Tibial nerve (tissue), 4 donors: ENCODE data around the gene DIP2C. TPM values are rescaled to one million over a fixed set of nuclear protein-coding genes. Genes with fewer than 3 reads are reported as not detected.

Experiments
- DNase-seq, 2 donors: peaks; one replicate each; pipeline ENCODE4 v3.0.0-alpha.2; 2019; ENCODE audit warnings: low spot score in 2 of 2
- H3K27ac ChIP-seq, 4 donors: fragments of 200-600 bp; sonication (generic) in 3 of 4; one replicate each; pipeline ENCODE4 v1.5.1; 2017 to 2019; ENCODE audit warnings: mild to moderate bottlenecking in 1 of 4
- H3K27me3 ChIP-seq, 2 donors: fragments of 200-600 bp; sonication (generic) in 1 of 2; one replicate each; pipeline versions ENCODE4 v1.5.1 to v1.6.0; 2017 to 2019
- H3K36me3 ChIP-seq, 3 donors: fragments of 200-600 bp; sonication (generic); one replicate each; pipeline ENCODE4 v1.5.1; 2018 to 2019
- H3K4me1 ChIP-seq, 4 donors: fragments of 200-600 bp; sonication (generic) in 3 of 4; one replicate each; pipeline ENCODE4 v1.5.1; 2017 to 2019
- H3K4me3 ChIP-seq, 4 donors: fragments of 200-600 bp; sonication (generic) in 3 of 4; one replicate each; pipeline ENCODE4 v1.5.1; 2017 to 2019; ENCODE audit warnings: mild to moderate bottlenecking in 1 of 4, moderate library complexity in 1 of 4
- H3K9me3 ChIP-seq, 4 donors: fragments of 200-600 bp; sonication (generic) in 3 of 4; one replicate each; pipeline ENCODE4 v1.5.1; 2017 to 2019
- EP300 ChIP-seq, 2 donors: sonication (generic); formaldehyde crosslinking; IDR thresholded peaks; one replicate each; pipeline ENCODE4 v1.6.1; 2017; ENCODE audit warnings: antibody characterized with exemption in 2 of 2, mild to moderate bottlenecking in 1 of 2
- POLR2A ChIP-seq, 2 donors: fragments of 450-650 bp; IDR thresholded peaks; one replicate each; pipeline ENCODE4 v1.6.1; 2017; ENCODE audit warnings: antibody characterized with exemption in 2 of 2, mild to moderate bottlenecking in 2 of 2, moderate library complexity in 2 of 2
- WGBS, 2 donors: methylation state at CpG; one replicate each; pipeline ENCODE4 v1.1.5; 2018; 5-methylcytosine and 5-hydroxymethylcytosine counted together
- total RNA-seq, 4 donors: library from RNA; depleted of rRNA; stranded (reverse); fragments of >200 nt; gene quantifications; one replicate each; pipeline ENCODE4 v1.1.0, GENCODE V29; 2016
- TF ChIP-seq, protein P1 (sequence below), 5 experiments: fragments of 200-600 bp in 3 of 5; fragments of 450-650 bp in 2 of 5; sonication (generic) in 3 of 5; IDR thresholded peaks; one replicate each; pipeline ENCODE4 v1.5.1; 2016 to 2019; ENCODE audit warnings: antibody characterized with exemption in 5 of 5, mild to moderate bottlenecking in 3 of 5, moderate library complexity in 2 of 5

Gene DIP2C
- total RNA-seq, 4 donors from 2014 or later, result 31.4 to 46.5 (median 36.0) TPM

DNA sequence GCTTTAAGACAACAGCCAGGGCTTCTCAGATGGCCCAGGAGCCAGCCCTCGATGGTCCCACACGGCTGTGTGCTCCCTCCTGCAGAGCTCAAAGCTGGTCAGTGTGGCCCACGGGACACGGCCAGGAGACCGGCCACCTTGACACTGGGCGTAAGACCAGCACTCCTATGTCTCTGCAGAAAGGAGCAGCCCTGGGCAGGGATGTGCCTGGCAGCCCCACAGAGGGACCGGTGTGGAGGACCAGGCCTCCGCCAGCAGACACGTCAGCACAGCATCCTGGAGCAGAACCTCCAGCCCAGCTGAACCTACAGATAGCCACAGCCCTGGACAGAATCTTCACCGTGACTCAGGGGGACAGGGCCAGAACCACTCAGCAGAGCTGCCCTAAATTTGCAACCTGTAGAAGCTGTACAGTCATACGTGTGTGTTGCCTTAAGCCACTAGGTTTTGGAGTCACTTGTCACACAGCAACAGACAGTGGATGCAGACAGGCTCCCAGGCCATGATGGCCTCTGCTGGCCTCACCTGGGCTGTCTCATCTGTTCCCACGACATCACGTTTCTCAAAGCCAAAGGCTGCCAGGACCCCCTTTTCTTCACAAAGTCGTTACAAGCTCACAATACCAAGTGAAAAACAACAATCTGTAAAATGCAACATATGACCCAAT lies 132.4 kb downstream of the DIP2C start:
- H3K36me3 ChIP-seq, result no peaks in the 10 kb centered on the region
- 73 to 83% methylated on average over 8 to 13 of the region's 14 CpGs for WGBS, 2 donors
- no peak overlapping the region for H3K4me3 ChIP-seq
- TF ChIP-seq, protein P1, sequence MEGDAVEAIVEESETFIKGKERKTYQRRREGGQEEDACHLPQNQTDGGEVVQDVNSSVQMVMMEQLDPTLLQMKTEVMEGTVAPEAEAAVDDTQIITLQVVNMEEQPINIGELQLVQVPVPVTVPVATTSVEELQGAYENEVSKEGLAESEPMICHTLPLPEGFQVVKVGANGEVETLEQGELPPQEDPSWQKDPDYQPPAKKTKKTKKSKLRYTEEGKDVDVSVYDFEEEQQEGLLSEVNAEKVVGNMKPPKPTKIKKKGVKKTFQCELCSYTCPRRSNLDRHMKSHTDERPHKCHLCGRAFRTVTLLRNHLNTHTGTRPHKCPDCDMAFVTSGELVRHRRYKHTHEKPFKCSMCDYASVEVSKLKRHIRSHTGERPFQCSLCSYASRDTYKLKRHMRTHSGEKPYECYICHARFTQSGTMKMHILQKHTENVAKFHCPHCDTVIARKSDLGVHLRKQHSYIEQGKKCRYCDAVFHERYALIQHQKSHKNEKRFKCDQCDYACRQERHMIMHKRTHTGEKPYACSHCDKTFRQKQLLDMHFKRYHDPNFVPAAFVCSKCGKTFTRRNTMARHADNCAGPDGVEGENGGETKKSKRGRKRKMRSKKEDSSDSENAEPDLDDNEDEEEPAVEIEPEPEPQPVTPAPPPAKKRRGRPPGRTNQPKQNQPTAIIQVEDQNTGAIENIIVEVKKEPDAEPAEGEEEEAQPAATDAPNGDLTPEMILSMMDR (IDR thresholded peaks at IDR 0.05), result no peak
- TF ChIP-seq EP300 (IDR thresholded peaks at IDR 0.05) (no peak), POLR2A (IDR thresholded peaks at IDR 0.05) (no peak)
- H3K4me1 ChIP-seq, result peaks cover 0 to 37% (median 3%) of the 10 kb centered on the region in 4 donors
- H3K27ac ChIP-seq, result no peak overlapping the region
- H3K27me3 ChIP-seq, result no peaks in the 10 kb centered on the region
- H3K9me3 ChIP-seq, result no peaks in the 10 kb centered on the region
- no peak for DNase-seq

DNA sequence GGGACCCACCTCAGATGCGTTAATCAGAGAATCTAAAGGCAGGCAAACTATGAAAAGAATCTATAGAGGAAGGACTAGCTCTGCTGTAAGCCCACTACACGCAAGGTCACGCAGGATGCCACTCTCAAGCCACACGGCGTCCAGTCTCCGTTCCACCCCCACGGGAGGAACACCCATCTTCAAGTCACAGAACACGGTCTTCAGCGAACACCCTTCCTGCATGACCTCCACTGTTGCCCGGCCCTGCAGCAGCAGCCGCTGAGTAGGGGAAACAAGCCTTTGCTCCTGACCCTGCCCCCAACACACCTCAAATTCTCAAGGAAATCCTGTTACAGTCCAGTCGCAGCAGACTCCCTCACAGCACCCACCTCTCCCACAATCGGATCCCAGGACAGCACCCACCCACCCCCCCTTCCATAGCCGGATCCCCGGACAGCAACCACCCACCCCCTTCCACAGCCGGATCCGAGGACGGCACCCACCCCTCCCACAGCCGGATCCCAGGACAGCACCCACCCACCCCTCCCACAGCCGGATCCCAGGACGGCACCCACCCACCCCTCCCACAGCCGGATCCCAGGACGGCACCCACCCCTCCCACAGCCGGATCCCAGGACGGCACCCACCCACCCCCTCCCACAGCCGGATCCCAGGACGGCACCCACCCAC lies 133.7 kb downstream of the DIP2C start:
- no peaks in the 10 kb centered on the region for H3K9me3 ChIP-seq
- 69 to 82% methylated on average over 19 of the region's 27 CpGs for WGBS, 2 donors
- no peak overlapping the region for H3K27ac ChIP-seq
- H3K4me1 ChIP-seq, result peaks cover 0 to 43% (median 3%) of the 10 kb centered on the region in 4 donors
- H3K27me3 ChIP-seq, result no peaks in the 10 kb centered on the region
- DNase-seq, result no peak
- no peaks in the 10 kb centered on the region for H3K36me3 ChIP-seq
- TF ChIP-seq, protein P1 (IDR thresholded peaks at IDR 0.05), result no peak
- TF ChIP-seq POLR2A (IDR thresholded peaks at IDR 0.05) (no peak), EP300 (IDR thresholded peaks at IDR 0.05) (no peak)
- no peak overlapping the region for H3K4me3 ChIP-seq

DNA sequence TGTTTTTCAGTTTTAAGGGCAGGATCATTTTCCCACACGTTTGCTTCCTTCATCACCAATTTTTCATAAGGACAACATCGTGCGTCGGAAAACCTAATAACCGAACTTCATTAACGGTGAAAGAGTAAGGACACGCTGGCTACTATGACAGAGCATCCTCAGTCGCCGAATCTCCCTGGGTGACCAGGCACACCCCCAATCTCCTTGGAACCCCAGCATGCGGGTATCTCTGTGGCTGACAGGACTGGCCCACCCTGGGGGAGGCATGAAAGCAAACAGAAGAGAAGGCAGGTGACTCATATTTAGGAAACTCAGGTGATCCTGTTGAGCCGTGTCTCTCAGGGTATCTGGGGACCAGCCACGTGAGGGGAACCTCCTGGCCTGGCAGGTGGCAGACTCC lies 134.2 kb downstream of the DIP2C start:
- Histone ChIP-seq H3K4me3 (no peak overlapping the region), H3K9me3 (no peaks in the 10 kb centered on the region), H3K27me3 (no peaks in the 10 kb centered on the region), H3K36me3 (no peaks in the 10 kb centered on the region), H3K4me1 (peaks cover 0 to 45% (median 3%) of the 10 kb centered on the region in 4 donors), H3K27ac (no peak overlapping the region)
- WGBS, 2 donors, result 85 to 88% methylated on average over 12 of the region's 12 CpGs
- DNase-seq, result no peak
- no peak for TF ChIP-seq POLR2A (IDR thresholded peaks at IDR 0.05)
- TF ChIP-seq, protein P1 (IDR thresholded peaks at IDR 0.05), result no peak

DNA sequence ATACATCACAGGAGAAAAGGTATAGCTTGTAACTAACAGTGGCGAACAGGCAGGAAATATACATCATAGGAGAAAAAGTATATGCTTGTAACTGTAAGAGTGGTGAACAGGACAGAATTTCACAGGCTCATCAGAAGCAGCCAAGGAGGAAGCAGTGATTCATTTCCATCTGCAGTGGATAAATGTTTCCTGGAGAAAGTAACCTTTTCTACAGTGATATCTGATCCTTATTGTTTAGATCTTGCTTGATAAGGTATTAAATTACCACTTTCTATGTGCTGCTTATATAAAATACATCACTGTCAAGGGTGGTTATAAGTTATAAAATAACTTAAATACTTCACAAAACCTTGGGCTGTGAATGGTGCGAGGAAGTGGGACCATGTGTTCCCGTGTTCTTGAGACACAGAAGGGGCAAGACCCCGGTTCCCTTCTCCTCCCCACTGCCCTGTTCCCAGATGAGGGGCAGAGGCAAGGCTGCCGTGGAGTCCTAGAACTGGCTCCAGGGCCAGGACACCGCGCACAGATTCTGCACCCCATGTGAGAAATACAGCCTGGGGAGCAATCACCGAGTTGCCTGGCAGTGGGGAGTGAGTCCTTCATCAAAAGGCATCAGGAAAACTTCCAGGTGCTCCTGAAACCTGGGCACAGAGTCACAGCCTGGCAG lies 135.2 kb downstream of the DIP2C start:
- Histone ChIP-seq H3K27me3 (no peaks in the 10 kb centered on the region), H3K9me3 (no peaks in the 10 kb centered on the region), H3K4me3 (no peak overlapping the region), H3K27ac (no peak overlapping the region), H3K36me3 (no peaks in the 10 kb centered on the region), H3K4me1 (peaks cover 0 to 35% (median 3%) of the 10 kb centered on the region in 4 donors)
- WGBS, 2 donors, result 81 to 82% methylated on average over 6 to 8 of the region's 8 CpGs
- TF ChIP-seq EP300 (IDR thresholded peaks at IDR 0.05), result no peak
- TF ChIP-seq POLR2A (IDR thresholded peaks at IDR 0.05), result no peak
- TF ChIP-seq, protein P1 (IDR thresholded peaks at IDR 0.05), result no peak
- DNase-seq, result no peak

DNA sequence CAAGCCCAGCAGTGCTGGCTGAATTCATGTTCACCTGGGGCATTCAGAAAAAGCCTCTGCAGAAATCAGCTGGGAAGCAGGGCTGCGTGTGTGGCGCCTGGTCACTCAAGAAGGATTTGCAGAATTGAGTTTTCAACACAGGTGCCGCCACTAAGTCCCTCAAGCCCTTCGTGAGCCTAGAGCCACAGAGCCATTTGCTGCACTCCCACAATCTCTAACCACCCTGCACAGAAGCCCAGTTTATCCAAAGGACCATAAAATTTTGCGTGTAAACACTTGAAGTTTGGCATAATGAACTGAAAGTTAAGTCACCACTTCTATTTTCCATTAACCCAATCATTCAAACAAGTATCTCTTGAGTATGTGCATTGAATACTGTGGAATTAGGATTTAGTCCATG lies 136.2 kb downstream of the DIP2C start:
- WGBS, 2 donors, result 76 to 83% methylated on average over 5 of the region's 5 CpGs
- Histone ChIP-seq H3K9me3 (no peaks in the 10 kb centered on the region), H3K4me1 (peaks cover 0 to 28% (median 1%) of the 10 kb centered on the region in 4 donors), H3K4me3 (no peak overlapping the region), H3K27me3 (no peaks in the 10 kb centered on the region), H3K27ac (no peak overlapping the region), H3K36me3 (no peaks in the 10 kb centered on the region)
- no peak for DNase-seq
- TF ChIP-seq EP300 (IDR thresholded peaks at IDR 0.05) (no peak), POLR2A (IDR thresholded peaks at IDR 0.05) (no peak)
- TF ChIP-seq, protein P1 (IDR thresholded peaks at IDR 0.05), result no peak
